Natural killer cell (primary cell): ENCODE measurements around the gene HELZ. TPM values are rescaled to one million over a fixed set of nuclear protein-coding genes. Genes with fewer than 3 reads are reported as not detected.
"Not testable (repeated sequence)": the region's sequence is repeated elsewhere in the genome, so short reads cannot be mapped to it uniquely, and the experiment has no call there.

Experiments used
- ATAC-seq, 3 donors: fragments of 150-1000 bp in 2 of 3; fragments of 200-7000 bp in 1 of 3; cut with Tn5 transposase; 1 replicate in 1 of 3; 2 replicates in 2 of 3; pipeline ENCODE4 v1.10.0; 2021; ENCODE audit warnings: mild to moderate bottlenecking in 2 of 3, moderate library complexity in 2 of 3
- DNase-seq, 2 donors: peaks; one replicate each; pipeline versions ENCODE4 v3.0.0 to v3.0.0-alpha.2; 2013 to 2021; ENCODE audit warnings: mixed read lengths in 1 of 2
- H3K27ac ChIP-seq: one replicate; pipeline ENCODE4 v1.5.1; 2013; ENCODE audit warnings: mild to moderate bottlenecking, low read length
- H3K27me3 ChIP-seq: one replicate; pipeline ENCODE4 v1.6.1; 2013; ENCODE audit warnings: low read length; ENCODE audit not compliant: control insufficient read depth, insufficient read depth
- H3K36me3 ChIP-seq: one replicate; pipeline ENCODE4 v1.6.1; 2013; ENCODE audit warnings: low read length; ENCODE audit not compliant: control insufficient read depth, insufficient read depth
- H3K4me1 ChIP-seq: one replicate; pipeline ENCODE4 v1.6.1; 2013; ENCODE audit warnings: low read length; ENCODE audit not compliant: control insufficient read depth, insufficient read depth
- H3K4me3 ChIP-seq: one replicate; pipeline ENCODE4 v1.5.1; 2013; ENCODE audit warnings: low read length
- H3K9me3 ChIP-seq: one replicate; pipeline ENCODE4 v1.6.1; 2013; ENCODE audit warnings: low read length; ENCODE audit not compliant: control insufficient read depth, insufficient read depth
- H3K27ac Mint-ChIP-seq, 2 donors: one replicate each; pipeline ENCODE4 v1.8.0; 2022; ENCODE audit warnings: mild to moderate bottlenecking in 2 of 2, mixed read lengths in 2 of 2, moderate library complexity in 1 of 2
- H3K27me3 Mint-ChIP-seq, 2 donors: one replicate each; pipeline ENCODE4 v1.8.0; 2022; ENCODE audit warnings: low read depth in 2 of 2, mixed read lengths in 2 of 2
- H3K36me3 Mint-ChIP-seq: one replicate; pipeline ENCODE4 v1.8.0; 2022; ENCODE audit warnings: mixed read lengths
- H3K4me1 Mint-ChIP-seq, 2 donors: one replicate each; pipeline ENCODE4 v1.8.0; 2022; ENCODE audit warnings: mixed read lengths in 2 of 2
- H3K4me3 Mint-ChIP-seq: one replicate; pipeline ENCODE4 v1.8.0; 2022; ENCODE audit warnings: mild to moderate bottlenecking, moderate library complexity, mixed read lengths
- H3K9me3 Mint-ChIP-seq, 2 donors: one replicate each; pipeline ENCODE4 v1.8.0; 2022; ENCODE audit warnings: mixed read lengths in 2 of 2
- CTCF ChIP-seq: fragments of 200-600 bp; IDR thresholded peaks from one replicate; pipeline ENCODE4 v1.8.0; 2022; ENCODE audit warnings: antibody characterized with exemption
- WGBS: methylation state at CpG from one replicate; pipeline ENCODE4 v1.1.7; 2013; ENCODE audit warnings: missing lambda C conversion rate; ENCODE audit not compliant: insufficient coverage; 5-methylcytosine and 5-hydroxymethylcytosine counted together
- intact Hi-C: fragments of 100-400 bp; cut with micrococcal nuclease; formaldehyde crosslinking; loops from one replicate; pipeline ENCODE4 v1.14.2; 2022
- total RNA-seq, 4 donors: library from RNA; stranded (reverse); fragments of 120-200 nt in 1 of 4; gene quantifications; one replicate each; pipeline versions ENCODE4 v1.2.3 to v1.2.4, GENCODE V29; 2013 to 2022

Gene HELZ
- total RNA-seq, 3 donors from 2014 or later (not counting 1 experiment from before 2014, with no cell fraction given), result 274 to 355 (median 292) TPM

DNA sequence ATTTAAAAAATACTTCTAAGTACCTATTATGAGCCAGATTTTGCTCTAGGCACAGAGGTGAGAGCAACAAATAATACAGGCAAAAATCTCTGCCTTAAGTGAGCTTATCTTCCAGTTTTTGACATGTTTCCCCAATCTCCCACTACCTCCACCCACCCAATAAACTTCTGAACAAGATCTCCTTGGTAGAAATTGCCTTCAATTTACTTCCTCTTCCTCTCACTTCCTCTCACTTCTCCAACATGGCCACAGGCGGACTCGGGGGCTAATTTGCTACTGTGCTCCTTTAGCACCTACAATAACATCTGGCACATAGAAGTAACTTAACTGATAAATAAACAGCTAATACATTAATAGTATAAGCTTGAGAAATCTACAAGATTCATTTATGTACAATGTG, 118.0 kb downstream of the HELZ start:
- no peaks in the 10 kb centered on the region for H3K9me3 ChIP-seq
- peaks cover 16 to 23% of the 10 kb centered on the region in 2 donors for H3K4me1 Mint-ChIP-seq
- intact Hi-C loops, result no loop called here
- H3K27ac ChIP-seq, result no peak overlapping the region
- no peaks in the 10 kb centered on the region for H3K27me3 ChIP-seq
- H3K27ac Mint-ChIP-seq, result peak overlapping the region; percentile 59 to 71
- no peak overlapping the region for H3K4me3 ChIP-seq
- no peak overlapping the region for H3K4me3 Mint-ChIP-seq
- no peaks in the 10 kb centered on the region for H3K27me3 Mint-ChIP-seq
- WGBS, result 66% methylated on average over 2 of the region's 2 CpGs
- no peak for DNase-seq
- no peak for ATAC-seq
- H3K36me3 Mint-ChIP-seq, result no peaks in the 10 kb centered on the region
- H3K36me3 ChIP-seq, result peaks cover 44% of the 10 kb centered on the region
- H3K4me1 ChIP-seq, result no peaks in the 10 kb centered on the region
- H3K9me3 Mint-ChIP-seq, result no peaks in the 10 kb centered on the region
- TF ChIP-seq CTCF, result no peak

GRCh38 chr17:67126543-67126942, 118.5 kb downstream of the HELZ start:
- H3K27me3 ChIP-seq, ATAC-seq, H3K27ac ChIP-seq, H3K27me3 Mint-ChIP-seq, H3K4me3 Mint-ChIP-seq, H3K9me3 ChIP-seq, DNase-seq, H3K36me3 Mint-ChIP-seq, intact Hi-C loops, H3K4me1 ChIP-seq, H3K4me3 ChIP-seq, H3K9me3 Mint-ChIP-seq: not testable (repeated sequence)
- 92% methylated on average over 5 of the region's 6 CpGs for WGBS
- H3K27ac Mint-ChIP-seq, result peak overlapping the region; percentile 59 to 71
- peaks cover 43% of the 10 kb centered on the region for H3K36me3 ChIP-seq
- peaks cover 15 to 19% of the 10 kb centered on the region in 2 donors for H3K4me1 Mint-ChIP-seq

DNA sequence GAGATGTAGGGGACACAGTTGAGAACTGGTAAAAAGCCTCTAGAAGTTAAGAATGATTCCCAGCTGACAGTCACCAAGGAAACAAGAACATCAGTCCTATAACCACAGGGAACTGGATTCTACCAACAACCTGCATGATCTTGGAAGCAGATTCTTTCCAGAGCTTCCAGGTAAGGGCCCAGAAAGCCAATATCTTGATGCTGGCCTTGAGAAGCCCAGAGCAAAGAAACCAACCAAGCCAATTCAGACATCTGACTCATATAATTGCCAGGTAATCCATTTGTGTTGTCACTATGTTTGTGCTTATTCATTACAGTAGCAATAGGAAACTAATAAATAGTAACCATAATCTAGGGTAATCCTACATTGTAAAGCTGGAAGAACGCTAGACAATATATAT, 119.1 kb downstream of the HELZ start:
- peaks cover 10 to 14% of the 10 kb centered on the region in 2 donors for H3K4me1 Mint-ChIP-seq
- Histone ChIP-seq H3K36me3 (peaks cover 49% of the 10 kb centered on the region), H3K4me3 (no peak overlapping the region), H3K9me3 (no peaks in the 10 kb centered on the region), H3K27me3 (no peaks in the 10 kb centered on the region), H3K4me1 (no peaks in the 10 kb centered on the region), H3K27ac (no peak overlapping the region)
- ATAC-seq (no peak), DNase-seq (no peak)
- H3K36me3 Mint-ChIP-seq, result no peaks in the 10 kb centered on the region
- no peaks in the 10 kb centered on the region for H3K9me3 Mint-ChIP-seq
- TF ChIP-seq CTCF, result no peak
- H3K4me3 Mint-ChIP-seq, result no peak overlapping the region
- no CpG with 5 or more reads among the region's 1 CpG for WGBS
- no peaks in the 10 kb centered on the region for H3K27me3 Mint-ChIP-seq
- H3K27ac Mint-ChIP-seq, result peak overlapping the region; percentile 36 to 61
- intact Hi-C loops, result no loop called here

GRCh38 chr17:67125417-67125816, 119.6 kb downstream of the HELZ start:
- intact Hi-C loops, result no loop called here
- Histone ChIP-seq H3K36me3 (peaks cover 53% of the 10 kb centered on the region), H3K4me3 (no peak overlapping the region), H3K9me3 (no peaks in the 10 kb centered on the region), H3K4me1 (no peaks in the 10 kb centered on the region), H3K27ac (no peak overlapping the region), H3K27me3 (no peaks in the 10 kb centered on the region)
- Mint-ChIP-seq H3K4me1 (peaks cover 10 to 14% of the 10 kb centered on the region in 2 donors), H3K4me3 (no peak overlapping the region), H3K9me3 (no peaks in the 10 kb centered on the region), H3K27me3 (no peaks in the 10 kb centered on the region), H3K27ac (peak overlapping the region; percentile 3 to 36), H3K36me3 (no peaks in the 10 kb centered on the region)
- DNase-seq (no peak), ATAC-seq (no peak)
- TF ChIP-seq CTCF, result no peak
- 56% methylated on average over 1 of the region's 1 CpG for WGBS
